ENCODE measurements around the gene PCDHGA11. TPM values are rescaled to one million over a fixed set of nuclear protein-coding genes. Genes with fewer than 3 reads are reported as not detected.
"Not testable (repeated sequence)": the region's sequence is repeated elsewhere in the genome, so short reads cannot be mapped to it uniquely, and the experiment has no call there.

Gene PCDHGA11
- total RNA-seq, 1 donor from 2014 or later: 0.23 TPM

DNA sequence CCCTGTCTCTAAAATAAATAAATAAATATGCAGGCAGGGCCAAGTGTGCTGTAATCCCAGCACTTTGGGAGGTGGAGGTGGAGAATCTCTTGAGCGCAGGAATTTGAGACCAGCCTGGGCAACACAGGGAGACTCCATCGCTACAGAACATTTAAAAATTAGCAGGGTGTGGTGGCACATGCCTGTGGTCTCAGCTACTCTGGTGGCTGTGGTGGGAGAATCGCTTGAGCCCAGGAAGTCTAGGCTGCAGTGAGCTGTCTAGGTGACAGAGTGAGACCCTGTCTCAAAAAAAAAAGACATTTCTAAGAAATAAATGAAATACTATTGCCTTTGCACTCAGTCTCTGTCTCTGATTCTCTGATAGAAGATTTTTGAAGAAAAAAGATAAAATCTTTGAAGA lies 9.3 kb upstream of the PCDHGA11 start:
- Mint-ChIP-seq H3K4me1 (peaks cover 10% of the 10 kb centered on the region), H3K36me3 (ENCODE audit: low read depth) (peaks cover 3% of the 10 kb centered on the region), H3K9me3 (peaks cover 30% of the 10 kb centered on the region), H3K4me3 (no peak overlapping the region), H3K27ac (no peak overlapping the region), H3K27me3 (peaks cover 51% of the 10 kb centered on the region)
- no peak for DNase-seq
- intact Hi-C loops (cut with micrococcal nuclease): loop anchor here (5.0 kb wide), 4 partner anchors 49 to 101 kb away; partner anchors contain the start of genes PCDHGA2 and PCDHGA5

- Mint-ChIP-seq H3K27ac (no peak within 1 kb of the TSS), H3K9me3 (peaks cover 29% of the 10 kb centered on the region), H3K4me1 (peaks cover 12% of the 10 kb centered on the region), H3K4me3 (peak within 1 kb of the TSS; percentile 86), H3K36me3 (ENCODE audit: low read depth) (peaks cover 6% of the 10 kb centered on the region), H3K27me3 (peaks cover 51% of the 10 kb centered on the region)
- peak; percentile 86 for DNase-seq
- intact Hi-C loops (cut with micrococcal nuclease): loop anchor here (2.0 to 5.0 kb wide), 6 partner anchors 51 to 146 kb away; partner anchors contain the start of genes PCDHGA2 and PCDHGA5
Measured at GRCh38 chr5:141412854-141413539, 7.9 kb upstream of the PCDHGA11 start, which contains the start of gene PCDHGA10. PCDHGA10 (plus strand) TSS chr5:141412987; CDS start chr5:141413176, 189 bp downstream.

- H3K27ac Mint-ChIP-seq: no peak overlapping the region
- intact Hi-C loops (cut with micrococcal nuclease): loop anchor here (2.0 to 5.0 kb wide), 6 partner anchors 51 to 145 kb away; partner anchors contain the start of genes PCDHGA2 and PCDHGA5
- H3K27me3 Mint-ChIP-seq: peaks cover 55% of the 10 kb centered on the region
- peaks cover 16% of the 10 kb centered on the region for H3K4me1 Mint-ChIP-seq
- peak; percentile 58 for DNase-seq
- H3K36me3 Mint-ChIP-seq (ENCODE audit: low read depth): peaks cover 8% of the 10 kb centered on the region
- peaks cover 32% of the 10 kb centered on the region for H3K9me3 Mint-ChIP-seq
- peak overlapping the region; percentile 86 for H3K4me3 Mint-ChIP-seq
Measured at GRCh38 chr5:141413540-141414069, 7.2 kb upstream of the PCDHGA11 start.

DNA sequence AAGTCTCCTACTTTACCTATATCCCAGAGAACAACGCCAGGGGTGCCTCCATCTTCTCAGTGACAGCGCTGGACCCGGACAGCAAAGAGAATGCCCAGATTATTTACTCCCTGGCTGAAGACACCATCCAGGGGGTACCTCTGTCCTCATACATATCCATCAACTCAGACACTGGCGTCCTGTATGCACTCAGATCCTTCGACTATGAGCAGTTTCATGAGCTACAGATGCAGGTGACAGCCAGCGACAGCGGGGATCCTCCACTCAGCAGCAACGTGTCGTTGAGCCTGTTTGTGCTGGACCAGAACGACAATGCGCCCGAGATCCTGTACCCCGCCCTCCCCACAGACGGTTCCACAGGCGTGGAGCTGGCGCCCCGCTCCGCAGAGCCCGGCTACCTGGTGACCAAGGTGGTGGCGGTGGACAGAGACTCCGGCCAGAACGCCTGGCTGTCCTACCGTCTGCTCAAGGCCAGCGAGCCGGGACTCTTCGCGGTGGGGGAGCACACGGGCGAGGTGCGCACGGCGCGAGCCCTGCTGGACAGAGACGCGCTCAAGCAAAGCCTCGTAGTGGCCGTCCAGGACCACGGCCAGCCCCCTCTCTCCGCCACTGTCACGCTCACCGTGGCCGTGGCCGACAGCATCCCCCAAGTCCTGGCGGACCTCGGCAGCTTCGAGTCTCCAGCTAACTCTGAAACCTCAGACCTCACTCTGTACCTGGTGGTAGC lies 6.1 kb upstream of the PCDHGA11 start:
- intact Hi-C loops (cut with micrococcal nuclease): loop anchor here (5.0 kb wide), 4 partner anchors 52 to 98 kb away; partner anchors contain the start of genes PCDHGA2 and PCDHGA5

GRCh38 chr5:141415275-141415618 lies 5.6 kb upstream of the PCDHGA11 start:
- H3K4me3 Mint-ChIP-seq; intact Hi-C loops (cut with micrococcal nuclease); H3K27ac Mint-ChIP-seq; H3K36me3 Mint-ChIP-seq (ENCODE audit: low read depth): not testable (repeated sequence)
- peaks cover 26% of the 10 kb centered on the region for H3K9me3 Mint-ChIP-seq
- peaks cover 52% of the 10 kb centered on the region for H3K27me3 Mint-ChIP-seq
- H3K4me1 Mint-ChIP-seq: peaks cover 18% of the 10 kb centered on the region
- DNase-seq: peak; percentile 51

More for the DNA sequence above, 6.1 kb upstream of the PCDHGA11 start:
- H3K4me3 Mint-ChIP-seq; H3K36me3 Mint-ChIP-seq (ENCODE audit: low read depth); H3K27ac Mint-ChIP-seq: not testable (repeated sequence)
- Mint-ChIP-seq H3K9me3 (peaks cover 29% of the 10 kb centered on the region), H3K4me1 (peaks cover 18% of the 10 kb centered on the region), H3K27me3 (peaks cover 52% of the 10 kb centered on the region)
- peak; percentile 52 for DNase-seq

DNA sequence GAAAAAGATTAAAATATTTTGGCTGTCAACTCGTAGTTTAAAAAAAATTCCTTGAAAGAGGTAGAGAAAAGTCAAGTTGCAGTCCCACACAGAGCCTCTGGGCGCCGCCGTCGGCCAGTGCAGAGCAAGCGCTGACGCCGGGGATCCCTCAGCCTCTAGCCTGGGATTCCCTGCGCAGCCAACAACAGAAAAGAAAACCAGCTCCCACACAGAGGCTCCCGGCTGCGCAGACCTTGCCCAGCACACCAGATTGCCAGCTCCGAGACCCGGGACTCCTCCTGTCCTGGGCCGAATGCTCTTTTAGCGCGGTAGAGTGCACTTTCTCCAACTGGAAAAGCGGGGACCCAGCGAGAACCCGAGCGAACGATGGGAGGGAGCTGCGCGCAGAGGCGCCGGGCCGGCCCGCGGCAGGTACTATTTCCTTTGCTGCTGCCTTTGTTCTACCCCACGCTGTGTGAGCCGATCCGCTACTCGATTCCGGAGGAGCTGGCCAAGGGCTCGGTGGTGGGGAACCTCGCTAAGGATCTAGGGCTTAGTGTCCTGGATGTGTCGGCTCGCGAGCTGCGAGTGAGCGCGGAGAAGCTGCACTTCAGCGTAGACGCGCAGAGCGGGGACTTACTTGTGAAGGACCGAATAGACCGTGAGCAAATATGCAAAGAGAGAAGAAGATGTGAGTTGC lies 3.2 kb upstream of the PCDHGA11 start, which contains the start of gene PCDHGB7:
Gene PCDHGB7, plus strand, starts transcription at position 184 of the 679 bp plus-strand sequence. Its CDS starts 183 bp downstream, at position 367.
- H3K36me3 Mint-ChIP-seq (ENCODE audit: low read depth); intact Hi-C loops (cut with micrococcal nuclease): not testable (repeated sequence)
- Mint-ChIP-seq H3K9me3 (peaks cover 42% of the 10 kb centered on the region), H3K4me1 (peaks cover 28% of the 10 kb centered on the region), H3K27ac (peak within 1 kb of the TSS; percentile 53), H3K4me3 (peak within 1 kb of the TSS; percentile 82), H3K27me3 (peaks cover 66% of the 10 kb centered on the region)
- DNase-seq: peak; percentile 87

GRCh38 chr5:141419074-141419880 lies 1.6 kb upstream of the PCDHGA11 start:
- peaks cover 20% of the 10 kb centered on the region for H3K4me1 Mint-ChIP-seq
- peaks cover 61% of the 10 kb centered on the region for H3K27me3 Mint-ChIP-seq
- intact Hi-C loops (cut with micrococcal nuclease): no loop called here
- peak overlapping the region; percentile 50 for H3K27ac Mint-ChIP-seq
- H3K36me3 Mint-ChIP-seq (ENCODE audit: low read depth): peaks cover 5% of the 10 kb centered on the region
- peaks cover 35% of the 10 kb centered on the region for H3K9me3 Mint-ChIP-seq
- peak; percentile 50 for DNase-seq
- H3K4me3 Mint-ChIP-seq: no peak overlapping the region

- peaks cover 31% of the 10 kb centered on the region for H3K9me3 Mint-ChIP-seq
- intact Hi-C loops (cut with micrococcal nuclease): loop anchor here (2.0 to 5.0 kb wide), 3 partner anchors 56 to 103 kb away; partner anchors contain the start of gene PCDHGC3
- H3K27ac Mint-ChIP-seq: no peak overlapping the region
- peaks cover 18% of the 10 kb centered on the region for H3K4me1 Mint-ChIP-seq
- H3K27me3 Mint-ChIP-seq: peaks cover 49% of the 10 kb centered on the region
- DNase-seq: no peak
- peak overlapping the region; percentile 84 for H3K4me3 Mint-ChIP-seq
- H3K36me3 Mint-ChIP-seq (ENCODE audit: low read depth): peaks cover 5% of the 10 kb centered on the region
Measured at GRCh38 chr5:141421489-141421855, 621 bp downstream of the PCDHGA11 start.

- Mint-ChIP-seq H3K4me3 (no peak overlapping the region), H3K9me3 (peaks cover 30% of the 10 kb centered on the region), H3K27ac (no peak overlapping the region), H3K4me1 (peaks cover 18% of the 10 kb centered on the region), H3K27me3 (peaks cover 47% of the 10 kb centered on the region), H3K36me3 (ENCODE audit: low read depth) (peaks cover 4% of the 10 kb centered on the region)
- peak; percentile 46 for DNase-seq
- intact Hi-C loops (cut with micrococcal nuclease): loop anchor here (5.0 kb wide), 1 partner anchor 54 kb away; the partner anchor contains the start of gene PCDHGC3
Measured at GRCh38 chr5:141422742-141423291, 2.0 kb downstream of the PCDHGA11 start.

DNA sequence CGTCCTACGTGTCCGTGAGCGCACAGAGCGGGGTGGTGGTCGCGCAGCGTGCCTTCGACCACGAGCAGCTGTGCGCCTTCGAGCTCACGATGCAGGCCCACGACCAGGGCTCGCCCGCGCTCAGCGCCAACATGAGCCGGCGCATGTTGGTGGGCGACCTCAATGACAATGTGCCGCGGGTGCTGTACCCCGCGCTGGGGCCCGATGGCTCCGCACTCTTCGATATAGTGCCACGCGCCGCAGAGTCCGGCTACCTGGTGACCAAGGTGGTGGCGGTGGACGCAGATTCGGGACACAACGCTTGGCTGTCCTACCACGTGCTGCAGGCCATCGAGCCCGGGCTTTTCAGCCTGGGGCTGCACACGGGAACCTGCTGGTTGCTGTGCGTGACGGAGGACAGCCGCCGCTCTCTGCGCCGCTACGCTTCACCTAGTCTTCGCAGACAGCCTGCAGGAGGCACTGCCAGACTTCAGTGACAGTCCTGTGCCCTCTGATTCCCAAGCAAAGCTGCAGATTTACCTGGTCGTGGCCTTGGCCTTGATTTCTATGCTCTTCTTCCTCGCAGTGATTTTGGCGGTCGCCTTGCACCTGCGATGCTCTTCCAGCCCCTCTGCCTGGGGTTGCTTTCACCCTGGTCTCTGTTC lies 7.1 kb downstream of the PCDHGA11 start:
- H3K4me3 Mint-ChIP-seq: no peak overlapping the region
- DNase-seq: no peak
- H3K27me3 Mint-ChIP-seq: peaks cover 32% of the 10 kb centered on the region
- intact Hi-C loops (cut with micrococcal nuclease): no loop called here
- peaks cover 9% of the 10 kb centered on the region for H3K9me3 Mint-ChIP-seq
- H3K36me3 Mint-ChIP-seq (ENCODE audit: low read depth): peaks cover 4% of the 10 kb centered on the region
- peaks cover 3% of the 10 kb centered on the region for H3K4me1 Mint-ChIP-seq
- no peak overlapping the region for H3K27ac Mint-ChIP-seq

DNA sequence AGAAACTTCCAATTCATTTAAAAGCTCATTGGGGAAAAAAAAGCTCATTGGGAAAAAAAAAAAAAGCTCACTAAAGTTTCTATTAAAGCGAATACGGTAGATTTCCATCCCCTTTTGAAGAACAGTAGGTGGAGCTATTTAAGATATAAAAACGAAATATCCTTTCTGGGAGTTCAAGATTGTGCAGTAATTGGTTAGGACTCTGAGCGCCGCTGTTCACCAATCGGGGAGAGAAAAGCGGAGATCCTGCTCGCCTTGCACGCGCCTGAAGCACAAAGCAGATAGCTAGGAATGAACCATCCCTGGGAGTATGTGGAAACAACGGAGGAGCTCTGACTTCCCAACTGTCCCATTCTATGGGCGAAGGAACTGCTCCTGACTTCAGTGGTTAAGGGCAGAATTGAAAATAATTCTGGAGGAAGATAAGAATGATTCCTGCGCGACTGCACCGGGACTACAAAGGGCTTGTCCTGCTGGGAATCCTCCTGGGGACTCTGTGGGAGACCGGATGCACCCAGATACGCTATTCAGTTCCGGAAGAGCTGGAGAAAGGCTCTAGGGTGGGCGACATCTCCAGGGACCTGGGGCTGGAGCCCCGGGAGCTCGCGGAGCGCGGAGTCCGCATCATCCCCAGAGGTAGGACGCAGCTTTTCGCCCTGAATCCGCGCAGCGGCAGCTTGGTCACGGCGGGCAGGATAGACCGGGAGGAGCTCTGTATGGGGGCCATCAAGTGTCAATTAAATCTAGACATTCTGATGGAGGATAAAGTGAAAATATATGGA lies 9.7 kb downstream of the PCDHGA11 start, which contains the start of gene PCDHGA12:
Gene PCDHGA12, plus strand, starts transcription at position 176 of the 782 bp plus-strand sequence. Its CDS starts 253 bp downstream, at position 429.
- peak within 1 kb of the TSS; percentile 78 for H3K4me3 Mint-ChIP-seq
- intact Hi-C loops (cut with micrococcal nuclease): no loop called here
- H3K27me3 Mint-ChIP-seq: peaks cover 22% of the 10 kb centered on the region
- H3K4me1 Mint-ChIP-seq: peaks cover 3% of the 10 kb centered on the region
- DNase-seq: peak; percentile 72
- peaks cover 4% of the 10 kb centered on the region for H3K36me3 Mint-ChIP-seq (ENCODE audit: low read depth)
- peak within 1 kb of the TSS; percentile 69 for H3K27ac Mint-ChIP-seq
- peaks cover 9% of the 10 kb centered on the region for H3K9me3 Mint-ChIP-seq
